IMR-90 (cell line): ENCODE measurements around the gene TTC8. TPM values are rescaled to one million over a fixed set of nuclear protein-coding genes. Genes with fewer than 3 reads are reported as not detected.

Experiments used
- ATAC-seq: fragments of 200-7000 bp; cut with Tn5 transposase; 2 replicates; pipeline ENCODE4 v1.9.1; 2020; ENCODE audit warnings: low read depth, mild to moderate bottlenecking, moderate library complexity
- BruUV-seq: library from RNA; stranded (reverse); fragments of 400-500 nt; replicated peaks from 2 replicates; lab custom pipeline; 2021; lab: Mats Ljungman, UMichigan
- CTCF ChIA-PET: fragments of 300-600 bp; formaldehyde crosslinking; extraction: SDS; loops from one replicate; lab custom pipeline; 2021; ENCODE audit warnings: antibody characterized with exemption; lab: Yijun Ruan, JAX
- POLR2A ChIA-PET: fragments of 300-600 bp; sonication (Branson Sonifier 250); formaldehyde crosslinking; loops from one replicate; lab custom pipeline; 2022; ENCODE audit warnings: antibody characterized with exemption; ENCODE audit not compliant: unreplicated experiment; lab: Charles Lee
- DNase-seq: peaks from one replicate; pipeline ENCODE4 v3.0.0; 2013
- H2AFZ ChIP-seq: replicated peaks from 2 replicates; pipeline ENCODE3; 2013; ENCODE audit warnings: low read length, mild to moderate bottlenecking; ENCODE audit not compliant: poor library complexity
- H2AK5ac ChIP-seq: 2 replicates; pipeline ENCODE4 v1.6.1; 2013; ENCODE audit warnings: low read depth, low read length, inconsistent platforms
- H2AK9ac ChIP-seq: replicated peaks from 2 replicates; pipeline ENCODE3; 2013; ENCODE audit warnings: mild to moderate bottlenecking, low read depth, low read length, moderate library complexity; ENCODE audit not compliant: poor library complexity
- H2BK120ac ChIP-seq: 2 replicates; pipeline ENCODE4 v1.6.1; 2013; ENCODE audit warnings: low read depth, low read length, inconsistent platforms
- H2BK15ac ChIP-seq: 3 replicates; pipeline ENCODE4 v1.6.1; 2013; ENCODE audit warnings: low read depth, low read length, inconsistent platforms
- H2BK20ac ChIP-seq: 2 replicates; pipeline ENCODE4 v1.6.1; 2013; ENCODE audit warnings: low read depth, mild to moderate bottlenecking, inconsistent platforms, low read length, moderate library complexity
- H2BK5ac ChIP-seq: 2 replicates; pipeline ENCODE4 v1.6.1; 2013; ENCODE audit warnings: mild to moderate bottlenecking, low read depth, low read length, inconsistent platforms; ENCODE audit not compliant: poor library complexity, severe bottlenecking
- H3K14ac ChIP-seq: replicated peaks from 2 replicates; pipeline ENCODE4 v1.6.1; 2013; ENCODE audit warnings: low read depth, low read length, inconsistent platforms
- H3K18ac ChIP-seq: 2 replicates; pipeline ENCODE4 v1.6.1; 2013; ENCODE audit warnings: low read depth, low read length, control low read depth
- H3K23ac ChIP-seq: 2 replicates; pipeline ENCODE4 v1.6.1; 2013; ENCODE audit warnings: low read depth, low read length, inconsistent platforms
- H3K27ac ChIP-seq: 2 replicates; pipeline ENCODE4 v1.5.1; 2013; ENCODE audit warnings: mild to moderate bottlenecking, control low read depth, low read length; ENCODE audit not compliant: insufficient read depth
- H3K27me3 ChIP-seq: 2 replicates; pipeline ENCODE4 v1.6.1; 2013; ENCODE audit warnings: low read length; ENCODE audit not compliant: control insufficient read depth, insufficient read depth
- H3K36me3 ChIP-seq: 2 replicates; pipeline ENCODE4 v1.6.1; 2013; ENCODE audit warnings: low read length, mixed read lengths; ENCODE audit not compliant: control insufficient read depth, insufficient read depth
- H3K4ac ChIP-seq: 2 replicates; pipeline ENCODE4 v1.6.1; 2013; ENCODE audit warnings: low read depth, low read length, inconsistent platforms
- H3K4me1 ChIP-seq: 2 replicates; pipeline ENCODE4 v1.6.1; 2013; ENCODE audit warnings: low read length, mixed read lengths; ENCODE audit not compliant: control insufficient read depth, insufficient read depth
- H3K4me2 ChIP-seq: 2 replicates; pipeline ENCODE4 v1.6.1; 2013; ENCODE audit warnings: low read depth, mild to moderate bottlenecking, control low read depth, low read length, moderate library complexity
- H3K4me3 ChIP-seq: 2 replicates; pipeline ENCODE4 v1.5.1; 2013; ENCODE audit warnings: low read depth, mild to moderate bottlenecking, control low read depth, low read length, moderate library complexity; ENCODE audit not compliant: insufficient read depth
- H3K56ac ChIP-seq: 2 replicates; pipeline ENCODE4 v1.6.1; 2013; ENCODE audit warnings: low read length, inconsistent platforms; ENCODE audit not compliant: insufficient read depth; ENCODE audit errors: extremely low read depth
- H3K79me1 ChIP-seq, 2 experiments: 2 replicates each; pipeline ENCODE4 v1.6.1; 2013; ENCODE audit warnings: low read length in 2 of 2, inconsistent platforms in 1 of 2, low read depth in 1 of 2
- H3K9ac ChIP-seq: 2 replicates; pipeline ENCODE4 v1.6.1; 2013; ENCODE audit warnings: low read depth, low read length, control low read depth
- H3K9me1 ChIP-seq: 2 replicates; pipeline ENCODE4 v1.6.1; 2013; ENCODE audit warnings: low read length, inconsistent platforms; ENCODE audit not compliant: insufficient read depth
- H3K9me3 ChIP-seq: 2 replicates; pipeline ENCODE4 v1.6.1; 2013; ENCODE audit warnings: low read length; ENCODE audit not compliant: control insufficient read depth, insufficient read depth
- H4K20me1 ChIP-seq: 2 replicates; pipeline ENCODE4 v1.6.1; 2013; ENCODE audit warnings: low read length, inconsistent platforms; ENCODE audit not compliant: insufficient read depth
- H4K5ac ChIP-seq: 2 replicates; pipeline ENCODE4 v1.6.1; 2013; ENCODE audit warnings: mild to moderate bottlenecking, low read depth, low read length, control low read depth
- H4K8ac ChIP-seq, 2 experiments: 2 replicates each; pipeline ENCODE4 v1.6.1; 2013; ENCODE audit warnings: low read depth in 2 of 2, low read length in 2 of 2, control low read depth in 1 of 2, inconsistent platforms in 1 of 2
- H4K91ac ChIP-seq: 2 replicates; pipeline ENCODE4 v1.6.1; 2013; ENCODE audit warnings: low read depth, low read length, inconsistent platforms; ENCODE audit not compliant: insufficient read depth
- CEBPB ChIP-seq: IDR thresholded peaks from 2 replicates; pipeline ENCODE4 v1.6.1; 2012; ENCODE audit warnings: low read depth, low read length, improper control_type of control experiment
- FOS ChIP-seq: fragments of 150-350 bp; IDR thresholded peaks from 2 replicates; pipeline ENCODE4 v1.6.1; 2016; ENCODE audit warnings: low read depth, low read length
- WGBS, 2 experiments: methylation state at CpG; one replicate each; pipeline versions ENCODE4 v1.1.5 to v1.1.7; 2013; ENCODE audit warnings: missing lambda C conversion rate in 2 of 2; ENCODE audit not compliant: insufficient read length in 1 of 2; ENCODE audit errors: extremely low coverage in 2 of 2; 5-methylcytosine and 5-hydroxymethylcytosine counted together
- dilution Hi-C: fragments of 300-500 bp; cut with HindIII; formaldehyde crosslinking; loops from one replicate; pipeline ENCODE4 v1.14.3; 2018; ENCODE audit warnings: low sequenced_read_pairs; ENCODE audit not compliant: unreplicated experiment
- in situ Hi-C: fragments of 300-500 bp; cut with MboI; formaldehyde crosslinking; loops from 3 replicates; pipeline ENCODE4 v1.14.3; 2019; ENCODE audit warnings: low sequenced_read_pairs, inconsistent platforms, mixed read lengths
- intact Hi-C: fragments of 100-400 bp; cut with micrococcal nuclease; formaldehyde crosslinking; loops from 2 replicates; pipeline ENCODE4 v1.10.0; 2022
- polyA plus RNA-seq, 3 experiments: library from polyadenylated mRNA; depleted of rRNA; stranded (reverse); fragments of >200 nt; gene quantifications; 2 replicates each; pipeline ENCODE4 v1.2.3, GENCODE V29; 2012; ENCODE audit warnings: low replicate concordance in 1 of 3
- total RNA-seq: library from RNA; depleted of rRNA; stranded (reverse); fragments of >200 nt; gene quantifications from 2 replicates; pipeline ENCODE4 v1.2.3, GENCODE V29; 2012

TTC8 gene
- total and polyA plus RNA-seq, 2 of the 4 experiments (the other 2 are of a cell fraction) = 48.9 to 84.2 TPM

DNA sequence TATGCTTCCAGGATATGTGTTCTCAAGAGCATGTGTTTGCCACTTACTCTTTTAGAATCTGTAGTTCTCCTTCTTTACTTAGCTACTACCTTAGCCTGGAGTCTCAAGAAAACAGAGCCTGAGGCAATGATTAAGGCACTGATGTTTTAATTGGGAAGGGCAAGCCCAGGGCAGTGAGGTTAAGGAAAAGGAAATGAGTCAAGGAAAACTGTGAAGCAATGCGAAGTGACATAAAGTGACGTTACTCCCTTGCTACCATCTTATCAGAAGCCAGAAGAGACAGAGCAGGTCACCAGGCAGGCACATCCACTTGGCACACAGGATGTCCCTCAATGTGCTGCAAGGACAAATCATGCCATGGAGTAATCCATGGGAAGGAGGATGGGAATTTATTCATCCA, 20.4 kb upstream of the TTC8 start:
- Histone ChIP-seq H3K4me1 (no peaks in the 10 kb centered on the region), H3K14ac (no peak overlapping the region), H3K23ac (no peak overlapping the region), H3K27me3 (no peaks in the 10 kb centered on the region), H3K56ac (no peak overlapping the region), H3K9me3 (peaks cover 2% of the 10 kb centered on the region; the same call in 1 of the 2 replicates), H3K4ac (no peak overlapping the region), H4K20me1 (no peaks in the 10 kb centered on the region), H2BK20ac (no peak overlapping the region), H4K5ac (no peak overlapping the region), H3K79me1 (no peaks in the 10 kb centered on the region), H3K27ac (no peak overlapping the region), H3K9me1 (no peaks in the 10 kb centered on the region), H2BK120ac (no peak overlapping the region), H3K18ac (no peak overlapping the region), H2BK5ac (no peak overlapping the region), H2AK5ac (no peak overlapping the region), H2AFZ (peak overlapping the region; percentile 12), H3K9ac (no peak overlapping the region), H4K91ac (no peak overlapping the region), H4K8ac (no peak overlapping the region; a peak in 1 of 4 replicates), H2BK15ac (no peak overlapping the region), H3K36me3 (no peaks in the 10 kb centered on the region), H3K4me3 (no peak overlapping the region), H2AK9ac (no peak overlapping the region), H3K4me2 (no peak overlapping the region)
- in situ Hi-C loops = no loop called here
- ChIA-PET CTCF (no interaction called here), POLR2A (no interaction called here)
- DNase-seq (no peak), ATAC-seq (no peak)
- dilution Hi-C loops = no loop called here
- WGBS, 2 experiments = no CpG with 5 or more reads among the region's 2 CpGs
- peak; percentile 52 for TF ChIP-seq CEBPB
- TF ChIP-seq FOS = no peak
- intact Hi-C loops = no loop called here
- BruUV-seq = no TSS peak
